K562 (cell line): Measurements from ENCODE around the gene LRRC59. TPM values are rescaled to one million over a fixed set of nuclear protein-coding genes. Genes with fewer than 3 reads are reported as not detected.

Experiments used
- BDP1 ChIP-seq: IDR thresholded peaks from 3 replicates; pipeline ENCODE4 v1.6.1; 2011; ENCODE audit not compliant: insufficient read length, insufficient read depth
- ERF ChIP-seq: fragments of 450-650 bp; formaldehyde crosslinking; IDR thresholded peaks from 2 replicates; pipeline ENCODE4 v1.4.0; 2020; ENCODE audit warnings: mild to moderate bottlenecking, mixed read lengths
- HDAC8 ChIP-seq: fragments of 450-650 bp; IDR thresholded peaks from 2 replicates; pipeline ENCODE4 v1.6.1; 2016; ENCODE audit warnings: mild to moderate bottlenecking, missing genetic modification characterization, moderate library complexity, missing compliant biosample characterization
- L3MBTL2 ChIP-seq: fragments of 450-650 bp; IDR thresholded peaks from 2 replicates; pipeline ENCODE4 v1.6.1; 2016; ENCODE audit warnings: mild to moderate bottlenecking, moderate library complexity
- NBN ChIP-seq: fragments of 450-650 bp; IDR thresholded peaks from 2 replicates; pipeline ENCODE4 v1.6.1; 2016; ENCODE audit warnings: low read depth, mild to moderate bottlenecking
- PRMT5 ChIP-seq: sonication (generic); formaldehyde crosslinking; IDR thresholded peaks from 2 replicates; pipeline ENCODE4 v1.5.0; 2020; ENCODE audit warnings: missing genetic modification reagents
- SLC30A9 ChIP-seq: fragments of 250-450 bp; sonication (Bioruptor Pico); IDR thresholded peaks from 2 replicates; pipeline ENCODE4 v1.8.0; 2022; ENCODE audit warnings: mild to moderate bottlenecking, moderate library complexity
- THRA ChIP-seq: fragments of 450-650 bp; IDR thresholded peaks from 2 replicates; pipeline ENCODE4 v1.6.1; 2017; ENCODE audit warnings: mild to moderate bottlenecking, moderate library complexity
- U2AF1 ChIP-seq: fragments of 200-400 bp; formaldehyde crosslinking; optimal IDR thresholded peaks from 2 replicates; pipeline ENCODE3; 2017; ENCODE audit warnings: mild to moderate bottlenecking, low read depth, low read length, moderate library complexity
- ZNF384 ChIP-seq: IDR thresholded peaks from 2 replicates; pipeline ENCODE4 v1.6.1; 2012; ENCODE audit warnings: low read depth, low read length, improper control_type of control experiment
- ZNF449 ChIP-seq: fragments of 250-450 bp; sonication (Bioruptor Pico); IDR thresholded peaks from 2 replicates; pipeline ENCODE4 v1.8.0; 2022; ENCODE audit warnings: moderate library complexity, mild to moderate bottlenecking, inconsistent platforms
- polyA plus RNA-seq, 8 experiments: library from polyadenylated mRNA; depleted of rRNA in 4 of 8; stranded (reverse) in 5 of 8; unstranded in 3 of 8; fragments of >200 nt; fragmentation: Nextera tagmentation in 2 of 8; fragmentation: Illumina TruSeq in 1 of 8; extraction: Ambion mirVana in 2 of 8; extraction: Trizol in 1 of 8; gene quantifications; 2 replicates each; pipeline versions ENCODE4 v1.2.1 to v1.2.3, GENCODE V29; 2011 to 2014; ENCODE audit warnings: inconsistent platforms in 1 of 8, missing spikeins in 1 of 8
- total RNA-seq, 7 experiments: library from RNA; depleted of rRNA in 6 of 7; stranded (reverse); fragments of >200 nt in 6 of 7; fragmentation: Illumina TruSeq in 2 of 7; extraction: Trizol in 2 of 7; gene quantifications; 2 replicates each; pipeline versions ENCODE4 v1.2.1 to v1.2.3, GENCODE V29; 2011 to 2021; ENCODE audit warnings: low replicate concordance in 1 of 7
- TF ChIP-seq, protein P1 (sequence below): fragments of 250-450 bp; sonication (Bioruptor Pico); IDR thresholded peaks from 2 replicates; pipeline ENCODE4 v1.4.0; 2020; ENCODE audit warnings: borderline replicate concordance
- TF ChIP-seq, protein P2 (sequence below): fragments of 250-450 bp; sonication (Bioruptor Pico); IDR thresholded peaks from 2 replicates; pipeline ENCODE4 v1.5.0; 2021
- TF ChIP-seq, protein P3 (sequence below): IDR thresholded peaks from 2 replicates; pipeline ENCODE4 v1.6.1; 2014; ENCODE audit warnings: antibody characterized with exemption
- TF ChIP-seq, protein P4 (sequence below): fragments of 250-450 bp; sonication (Bioruptor Pico); IDR thresholded peaks from 2 replicates; pipeline ENCODE4 v1.9.0; 2021; ENCODE audit warnings: mild to moderate bottlenecking, inconsistent platforms

LRRC59 gene
- total and polyA plus RNA-seq, 9 of the 15 experiments (the other 6 are each of a cell fraction or from before 2014, with no cell fraction given): 27.8 to 244 (median 154) TPM

GRCh38 chr17:50372758-50373556, 24.4 kb downstream of the LRRC59 start, which contains the start of the genes EME1 and MRPL27 (continued):
- TF ChIP-seq, protein P1, sequence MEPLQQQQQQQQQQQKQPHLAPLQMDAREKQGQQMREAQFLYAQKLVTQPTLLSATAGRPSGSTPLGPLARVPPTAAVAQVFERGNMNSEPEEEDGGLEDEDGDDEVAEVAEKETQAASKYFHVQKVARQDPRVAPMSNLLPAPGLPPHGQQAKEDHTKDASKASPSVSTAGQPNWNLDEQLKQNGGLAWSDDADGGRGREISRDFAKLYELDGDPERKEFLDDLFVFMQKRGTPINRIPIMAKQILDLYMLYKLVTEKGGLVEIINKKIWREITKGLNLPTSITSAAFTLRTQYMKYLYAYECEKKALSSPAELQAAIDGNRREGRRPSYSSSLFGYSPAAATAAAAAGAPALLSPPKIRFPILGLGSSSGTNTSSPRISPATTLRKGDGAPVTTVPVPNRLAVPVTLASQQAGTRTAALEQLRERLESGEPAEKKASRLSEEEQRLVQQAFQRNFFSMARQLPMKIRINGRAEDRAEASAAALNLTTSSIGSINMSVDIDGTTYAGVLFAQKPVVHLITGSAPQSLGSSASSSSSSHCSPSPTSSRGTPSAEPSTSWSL (CRISPR knock-in tag): peak; percentile 76; the same call in 1 of the 2 replicates
- TF ChIP-seq, protein P2, sequence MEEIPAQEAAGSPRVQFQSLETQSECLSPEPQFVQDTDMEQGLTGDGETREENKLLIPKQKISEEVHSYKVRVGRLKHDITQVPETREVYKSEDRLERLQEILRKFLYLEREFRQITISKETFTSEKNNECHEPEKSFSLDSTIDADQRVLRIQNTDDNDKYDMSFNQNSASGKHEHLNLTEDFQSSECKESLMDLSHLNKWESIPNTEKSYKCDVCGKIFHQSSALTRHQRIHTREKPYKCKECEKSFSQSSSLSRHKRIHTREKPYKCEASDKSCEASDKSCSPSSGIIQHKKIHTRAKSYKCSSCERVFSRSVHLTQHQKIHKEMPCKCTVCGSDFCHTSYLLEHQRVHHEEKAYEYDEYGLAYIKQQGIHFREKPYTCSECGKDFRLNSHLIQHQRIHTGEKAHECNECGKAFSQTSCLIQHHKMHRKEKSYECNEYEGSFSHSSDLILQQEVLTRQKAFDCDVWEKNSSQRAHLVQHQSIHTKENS (CRISPR knock-in tag): no peak
- TF ChIP-seq, protein P3, sequence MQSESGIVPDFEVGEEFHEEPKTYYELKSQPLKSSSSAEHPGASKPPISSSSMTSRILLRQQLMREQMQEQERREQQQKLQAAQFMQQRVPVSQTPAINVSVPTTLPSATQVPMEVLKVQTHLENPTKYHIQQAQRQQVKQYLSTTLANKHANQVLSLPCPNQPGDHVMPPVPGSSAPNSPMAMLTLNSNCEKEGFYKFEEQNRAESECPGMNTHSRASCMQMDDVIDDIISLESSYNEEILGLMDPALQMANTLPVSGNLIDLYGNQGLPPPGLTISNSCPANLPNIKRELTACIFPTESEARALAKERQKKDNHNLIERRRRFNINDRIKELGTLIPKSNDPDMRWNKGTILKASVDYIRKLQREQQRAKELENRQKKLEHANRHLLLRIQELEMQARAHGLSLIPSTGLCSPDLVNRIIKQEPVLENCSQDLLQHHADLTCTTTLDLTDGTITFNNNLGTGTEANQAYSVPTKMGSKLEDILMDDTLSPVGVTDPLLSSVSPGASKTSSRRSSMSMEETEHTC: peak; percentile 87; the same call in 1 of the 2 replicates
- peak; percentile 79 for TF ChIP-seq L3MBTL2
- no peak for TF ChIP-seq PRMT5 (CRISPR knock-in tag)
- TF ChIP-seq, protein P4, sequence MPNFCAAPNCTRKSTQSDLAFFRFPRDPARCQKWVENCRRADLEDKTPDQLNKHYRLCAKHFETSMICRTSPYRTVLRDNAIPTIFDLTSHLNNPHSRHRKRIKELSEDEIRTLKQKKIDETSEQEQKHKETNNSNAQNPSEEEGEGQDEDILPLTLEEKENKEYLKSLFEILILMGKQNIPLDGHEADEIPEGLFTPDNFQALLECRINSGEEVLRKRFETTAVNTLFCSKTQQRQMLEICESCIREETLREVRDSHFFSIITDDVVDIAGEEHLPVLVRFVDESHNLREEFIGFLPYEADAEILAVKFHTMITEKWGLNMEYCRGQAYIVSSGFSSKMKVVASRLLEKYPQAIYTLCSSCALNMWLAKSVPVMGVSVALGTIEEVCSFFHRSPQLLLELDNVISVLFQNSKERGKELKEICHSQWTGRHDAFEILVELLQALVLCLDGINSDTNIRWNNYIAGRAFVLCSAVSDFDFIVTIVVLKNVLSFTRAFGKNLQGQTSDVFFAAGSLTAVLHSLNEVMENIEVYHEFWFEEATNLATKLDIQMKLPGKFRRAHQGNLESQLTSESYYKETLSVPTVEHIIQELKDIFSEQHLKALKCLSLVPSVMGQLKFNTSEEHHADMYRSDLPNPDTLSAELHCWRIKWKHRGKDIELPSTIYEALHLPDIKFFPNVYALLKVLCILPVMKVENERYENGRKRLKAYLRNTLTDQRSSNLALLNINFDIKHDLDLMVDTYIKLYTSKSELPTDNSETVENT (CRISPR knock-in tag): no peak; the same call in 1 of the 2 replicates
- TF ChIP-seq ZNF449 (CRISPR knock-in tag): 0 out of 2 replicates have a peak, but pooled peaks have one; percentile 9
- peak; percentile 84; the same call in 1 of the 2 replicates for TF ChIP-seq HDAC8 (tag)
- no peak for TF ChIP-seq U2AF1
- no peak for TF ChIP-seq SLC30A9
- TF ChIP-seq BDP1: no peak
- TF ChIP-seq ERF (CRISPR knock-in tag): no peak
- TF ChIP-seq NBN: peak; percentile 83; the same call in 1 of the 2 replicates
- no peak for TF ChIP-seq THRA
- TF ChIP-seq ZNF384: no peak
